ENCODE measurements around the gene SCN5A.

The SCN5A gene

DNA sequence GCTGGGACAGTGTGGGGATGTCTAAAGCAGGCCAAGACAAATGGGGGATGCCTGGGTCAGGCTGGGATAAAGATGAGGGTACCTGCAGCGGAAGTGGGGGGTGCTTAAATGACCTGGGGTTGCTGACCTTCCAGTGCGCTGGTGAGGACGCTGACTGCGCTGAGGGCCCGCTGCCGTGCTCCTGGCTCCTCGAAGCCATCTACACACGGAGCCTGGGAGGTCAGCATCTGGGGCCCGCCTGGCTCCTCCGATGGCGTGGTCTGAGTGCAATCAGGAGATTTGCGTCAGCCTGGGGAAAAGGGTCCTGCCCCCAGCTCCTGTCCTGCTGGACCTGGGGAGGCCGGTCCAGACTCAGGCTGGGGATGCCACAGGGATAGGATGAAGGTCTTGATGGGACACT, 50.7 kb downstream of the SCN5A start:
- no peak overlapping the region for H3K4me3 ChIP-seq (ENCODE audit: low read depth, low read length)
- DNase-seq (ENCODE audit: low read depth), result no peak
- TF ChIP-seq, protein P1, sequence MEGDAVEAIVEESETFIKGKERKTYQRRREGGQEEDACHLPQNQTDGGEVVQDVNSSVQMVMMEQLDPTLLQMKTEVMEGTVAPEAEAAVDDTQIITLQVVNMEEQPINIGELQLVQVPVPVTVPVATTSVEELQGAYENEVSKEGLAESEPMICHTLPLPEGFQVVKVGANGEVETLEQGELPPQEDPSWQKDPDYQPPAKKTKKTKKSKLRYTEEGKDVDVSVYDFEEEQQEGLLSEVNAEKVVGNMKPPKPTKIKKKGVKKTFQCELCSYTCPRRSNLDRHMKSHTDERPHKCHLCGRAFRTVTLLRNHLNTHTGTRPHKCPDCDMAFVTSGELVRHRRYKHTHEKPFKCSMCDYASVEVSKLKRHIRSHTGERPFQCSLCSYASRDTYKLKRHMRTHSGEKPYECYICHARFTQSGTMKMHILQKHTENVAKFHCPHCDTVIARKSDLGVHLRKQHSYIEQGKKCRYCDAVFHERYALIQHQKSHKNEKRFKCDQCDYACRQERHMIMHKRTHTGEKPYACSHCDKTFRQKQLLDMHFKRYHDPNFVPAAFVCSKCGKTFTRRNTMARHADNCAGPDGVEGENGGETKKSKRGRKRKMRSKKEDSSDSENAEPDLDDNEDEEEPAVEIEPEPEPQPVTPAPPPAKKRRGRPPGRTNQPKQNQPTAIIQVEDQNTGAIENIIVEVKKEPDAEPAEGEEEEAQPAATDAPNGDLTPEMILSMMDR (IDR thresholded peaks at IDR 0.05; ENCODE audit: low read depth, low read length, missing control alignments), result no peak

DNA sequence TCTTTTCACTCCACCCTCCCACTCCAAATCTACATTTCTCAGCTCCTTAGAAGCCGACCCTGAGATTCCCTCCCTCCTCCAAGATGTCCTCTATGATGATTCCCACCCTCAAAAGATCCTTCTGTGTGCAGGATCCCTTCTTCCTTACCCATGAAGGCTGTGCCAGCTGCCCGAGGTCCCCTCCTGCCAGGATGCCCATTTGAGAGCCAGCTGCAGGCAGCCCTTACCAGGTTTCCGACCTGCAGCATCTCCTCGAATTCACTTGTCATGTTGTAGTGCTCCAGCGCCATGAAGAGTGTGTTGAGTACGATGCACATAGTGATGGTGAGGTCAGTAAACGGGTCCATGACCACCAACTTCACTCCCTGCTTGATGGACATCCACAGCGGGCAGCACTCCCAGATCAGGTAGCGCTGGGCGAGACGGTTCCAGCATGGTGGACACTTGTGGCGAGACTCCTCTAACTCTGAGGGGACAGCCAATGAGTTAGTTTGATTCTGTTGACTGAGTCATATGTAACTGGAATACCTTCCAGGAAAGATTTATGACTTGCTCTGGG, 51.9 kb downstream of the SCN5A start:
- no peak for DNase-seq (ENCODE audit: low read depth)
- TF ChIP-seq, protein P1 (IDR thresholded peaks at IDR 0.05; ENCODE audit: low read depth, low read length, missing control alignments), result no peak

DNA sequence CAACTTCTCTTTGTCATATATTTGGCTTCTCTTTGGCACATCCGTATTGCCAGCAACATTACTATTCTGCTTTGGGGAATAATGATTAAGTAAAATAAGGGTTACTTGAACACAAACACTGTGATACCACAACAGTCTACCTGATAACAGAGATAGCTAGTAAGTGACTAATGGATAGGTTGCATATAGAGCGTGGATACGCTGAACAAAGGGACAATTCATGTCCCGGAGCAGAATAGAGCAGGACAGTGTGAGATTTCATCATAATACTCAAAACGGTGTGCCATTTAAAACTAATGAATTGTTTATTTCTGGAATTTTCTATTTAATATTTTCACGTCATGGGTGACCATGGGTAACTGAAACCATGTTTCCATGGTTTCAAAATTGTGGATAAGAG, 54.1 kb downstream of the SCN5A start:
- no peak for DNase-seq (ENCODE audit: low read depth)
- H3K4me3 ChIP-seq (ENCODE audit: low read depth, low read length), result no peak overlapping the region

More for the DNA sequence above, 51.9 kb downstream of the SCN5A start:
- no peak overlapping the region for H3K4me3 ChIP-seq (ENCODE audit: low read depth, low read length)

DNA sequence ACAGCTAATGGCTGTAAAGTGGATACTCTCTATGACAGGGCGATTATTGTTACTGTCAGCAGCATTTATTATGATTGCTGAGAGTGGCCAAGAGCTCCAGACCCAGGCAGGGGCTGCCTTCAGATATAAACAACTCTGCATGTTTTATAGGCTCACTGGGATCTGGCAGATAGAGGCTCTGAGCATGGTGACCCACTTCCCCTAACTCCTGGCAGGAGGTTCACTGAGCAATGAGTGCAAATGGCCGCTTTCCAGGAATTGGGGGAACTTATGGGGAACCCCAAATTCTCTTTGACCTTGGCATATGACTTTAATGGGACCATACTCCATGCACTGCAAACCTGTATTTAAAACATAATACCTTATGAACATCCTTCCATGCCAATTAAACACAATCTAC, 59.0 kb downstream of the SCN5A start:
- no peak overlapping the region for H3K4me3 ChIP-seq (ENCODE audit: low read depth, low read length)
- DNase-seq (ENCODE audit: low read depth), result no peak
- TF ChIP-seq, protein P1 (IDR thresholded peaks at IDR 0.05; ENCODE audit: low read depth, low read length, missing control alignments), result no peak

More for the DNA sequence above, 54.1 kb downstream of the SCN5A start:
- TF ChIP-seq, protein P1 (IDR thresholded peaks at IDR 0.05; ENCODE audit: low read depth, low read length, missing control alignments), result no peak

DNA sequence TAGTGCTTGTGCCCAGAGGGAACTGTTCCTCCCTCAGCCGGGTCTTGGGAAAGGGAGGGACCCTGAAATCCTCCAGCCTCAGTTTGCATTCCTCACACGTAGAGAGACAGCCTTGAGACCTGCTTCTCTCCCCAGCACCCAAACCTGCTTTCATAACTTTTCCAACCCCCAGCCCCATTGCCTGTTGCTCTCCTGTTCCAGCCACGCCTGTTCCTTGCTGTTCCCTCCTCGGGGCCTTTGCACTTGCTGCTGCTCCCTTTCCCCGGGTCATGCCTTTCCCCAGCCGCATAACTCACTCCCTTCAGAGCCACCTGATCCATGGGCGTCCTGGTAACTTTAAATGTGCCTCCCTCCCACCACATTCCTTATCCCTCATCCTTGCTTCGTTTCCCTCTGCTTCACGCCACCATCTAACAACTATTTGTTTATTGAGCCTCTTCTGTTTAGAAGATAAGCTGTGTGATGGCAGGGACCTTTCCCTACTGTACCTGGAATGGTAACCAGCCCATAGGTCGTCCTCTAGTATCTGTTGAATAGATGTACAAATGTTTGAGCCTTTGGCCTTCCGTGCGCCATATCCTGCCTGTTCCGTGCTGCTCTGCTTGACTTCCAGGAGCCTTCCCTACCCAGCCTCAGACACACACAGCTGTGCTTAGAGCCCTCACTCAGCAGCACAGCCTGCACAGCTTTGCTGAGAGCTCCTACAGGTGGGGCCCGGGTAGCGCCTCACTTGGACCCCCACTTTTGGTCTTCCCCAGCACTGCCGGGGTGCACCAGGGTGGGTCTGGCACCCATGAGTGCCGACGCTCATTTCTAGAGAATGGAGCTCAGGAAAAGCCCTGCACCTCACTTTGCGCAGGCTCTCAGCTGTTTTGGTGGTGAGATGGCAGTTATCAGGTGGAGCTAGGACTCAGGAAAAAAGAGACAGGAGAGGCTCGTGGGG, 60.2 kb downstream of the SCN5A start:
- H3K4me3 ChIP-seq (ENCODE audit: low read depth, low read length), result no peak overlapping the region
- TF ChIP-seq, protein P1 (IDR thresholded peaks at IDR 0.05; ENCODE audit: low read depth, low read length, missing control alignments), result no peak
- DNase-seq (ENCODE audit: low read depth), result no peak

DNA sequence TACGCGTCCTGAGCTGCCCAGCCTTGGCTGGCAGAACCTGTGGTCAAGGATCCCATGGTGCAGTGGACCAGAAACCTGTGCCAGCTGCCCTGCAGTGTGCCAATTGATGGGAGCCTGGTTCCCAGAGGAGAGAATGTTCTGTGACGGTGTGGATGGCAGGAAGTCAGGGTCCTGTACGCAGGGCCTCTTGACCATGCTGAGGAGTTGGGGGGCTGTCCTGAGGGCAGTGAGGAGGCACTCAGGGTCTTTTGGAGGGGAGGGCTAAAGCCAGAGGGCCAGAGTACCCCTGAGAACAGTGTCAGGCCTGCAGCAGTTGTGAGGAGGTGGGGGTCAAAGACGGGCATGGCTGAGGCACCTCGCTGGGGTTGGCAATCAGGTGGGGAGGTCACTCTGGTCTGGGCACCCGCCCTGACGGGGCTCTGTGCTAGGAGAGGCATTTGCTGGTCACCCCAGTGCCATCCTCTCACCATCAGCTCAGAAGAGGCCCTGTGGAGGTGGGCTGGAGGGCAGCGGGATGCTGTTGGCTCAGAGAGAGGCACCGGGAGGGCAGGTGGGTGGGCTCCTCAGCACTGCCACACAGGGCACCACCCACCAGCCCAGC, 61.0 kb downstream of the SCN5A start:
- DNase-seq (ENCODE audit: low read depth), result no peak
- TF ChIP-seq, protein P1 (IDR thresholded peaks at IDR 0.05; ENCODE audit: low read depth, low read length, missing control alignments), result no peak
- no peak overlapping the region for H3K4me3 ChIP-seq (ENCODE audit: low read depth, low read length)
